A549 (cell line): ENCODE results near the gene EXOC7. TPM values are rescaled to one million over a fixed set of nuclear protein-coding genes. Genes with fewer than 3 reads are reported as not detected.

Experiments
- ATAC-seq, 2 experiments: fragments of 200-7000 bp in 1 of 2; fragments of >200 bp in 1 of 2; cut with Nextera tagmentation in 1 of 2; cut with Tn5 transposase in 1 of 2; 3 replicates each; pipeline versions ENCODE4 v1.8.0 to v1.9.1; 2018 to 2020; ENCODE audit warnings: mild to moderate bottlenecking in 1 of 2, moderate library complexity in 1 of 2
- CTCF ChIA-PET: fragments of 300-600 bp; sonication (Branson Sonifier 250); formaldehyde crosslinking; extraction: SDS; loops from one replicate; lab custom pipeline; 2021; ENCODE audit warnings: antibody characterized with exemption, inconsistent platforms; lab: Yijun Ruan, JAX
- POLR2A ChIA-PET: fragments of 350-600 bp; formaldehyde crosslinking; extraction: SDS; loops from one replicate; lab custom pipeline; 2021; ENCODE audit warnings: antibody characterized with exemption, inconsistent platforms; lab: Yijun Ruan, JAX
- DNase-seq, 2 experiments: peaks; one replicate each; pipeline versions ENCODE4 v3.0.0 to v3.0.0-alpha.2; 2011 to 2016; ENCODE audit warnings: low read depth in 1 of 2, low spot score in 1 of 2
- FAIRE-seq: peaks from 2 replicates; lab custom pipeline; 2011; peaks lifted over from hg19 to GRCh38; lab: Jason Lieb, UNC
- H3K27ac ChIP-seq, 2 experiments: fragments of >200 bp; sonication (Bioruptor Twin); formaldehyde crosslinking; 3 replicates each; pipeline ENCODE4 v1.5.1; 2016 to 2017
- H3K4me1 ChIP-seq: fragments of >200 bp; sonication (Bioruptor Twin); formaldehyde crosslinking; 3 replicates; pipeline ENCODE4 v1.6.1; 2016
- H3K4me2 ChIP-seq: fragments of >200 bp; sonication (Bioruptor Twin); formaldehyde crosslinking; 3 replicates; pipeline ENCODE4 v1.6.1; 2016
- H3K4me3 ChIP-seq: fragments of >200 bp; sonication (Bioruptor Twin); formaldehyde crosslinking; 3 replicates; pipeline ENCODE4 v1.5.1; 2016
- H3K9me3 ChIP-seq: fragments of >200 bp; sonication (Bioruptor Twin); formaldehyde crosslinking; 3 replicates; pipeline ENCODE4 v1.6.1; 2016
- BHLHE40 ChIP-seq: IDR thresholded peaks from 2 replicates; pipeline ENCODE4 v1.6.1; 2012; ENCODE audit warnings: low read depth, low read length, inconsistent platforms
- CBX2 ChIP-seq: fragments of 200-600 bp; sonication (generic); IDR thresholded peaks from 2 replicates; pipeline ENCODE4 v1.6.1; 2016; ENCODE audit warnings: low read depth, mild to moderate bottlenecking, borderline replicate concordance
- EHMT2 ChIP-seq: fragments of 200-600 bp; sonication (generic); IDR thresholded peaks from 2 replicates; pipeline ENCODE4 v1.6.1; 2016; ENCODE audit warnings: antibody characterized with exemption, low read depth, mild to moderate bottlenecking, moderate library complexity
- FOXS1 ChIP-seq: fragments of 250-450 bp; sonication (Bioruptor Pico); IDR thresholded peaks from 2 replicates; pipeline ENCODE4 v1.5.0; 2020; ENCODE audit warnings: mild to moderate bottlenecking, moderate library complexity
- KDM5A ChIP-seq: fragments of 200-600 bp; sonication (generic); IDR thresholded peaks from 2 replicates; pipeline ENCODE4 v1.6.1; 2016; ENCODE audit warnings: antibody characterized with exemption, mild to moderate bottlenecking
- MAFK ChIP-seq: fragments of 450-650 bp; IDR thresholded peaks from 2 replicates; pipeline ENCODE4 v1.6.1; 2014; ENCODE audit not compliant: partially characterized antibody
- MYC ChIP-seq: IDR thresholded peaks from 2 replicates; pipeline ENCODE4 v1.6.1; 2012; ENCODE audit warnings: mild to moderate bottlenecking, inconsistent platforms, low read length, improper control_type of control experiment, borderline replicate concordance
- PHF8 ChIP-seq: fragments of 200-600 bp; sonication (generic); IDR thresholded peaks from 2 replicates; pipeline ENCODE4 v1.6.1; 2016; ENCODE audit warnings: low read depth, mild to moderate bottlenecking, antibody characterized with exemption, moderate library complexity, borderline replicate concordance
- RAD21 ChIP-seq, 2 experiments: fragments of >200 bp in 1 of 2; sonication (Bioruptor Twin) in 1 of 2; formaldehyde crosslinking in 1 of 2; IDR thresholded peaks in 1 of 2; conservative IDR thresholded peaks in 1 of 2; 2 replicates in 1 of 2; 3 replicates in 1 of 2; pipeline ENCODE4 v1.6.1; 2012 to 2018; ENCODE audit warnings: inconsistent platforms in 1 of 2
- USF2 ChIP-seq: fragments of 450-650 bp; IDR thresholded peaks from 2 replicates; pipeline ENCODE4 v1.6.1; 2014; ENCODE audit warnings: antibody characterized with exemption
- WGBS: methylation state at CpG from one replicate; pipeline ENCODE4 v1.1.6; 2017; ENCODE audit errors: missing lambda C conversion rate; 5-methylcytosine and 5-hydroxymethylcytosine counted together
- polyA plus RNA-seq, 4 experiments: library from polyadenylated mRNA; depleted of rRNA in 3 of 4; stranded (reverse); fragments of >200 nt; fragmentation: RNase III in 1 of 4; extraction: RNeasy Plus Mini Kit Qiagen cat#74134 plus additional on column Dnase treatment in 1 of 4; gene quantifications; 2 replicates in 3 of 4; 3 replicates in 1 of 4; pipeline ENCODE4 v1.2.3, GENCODE V29; 2011 to 2017
- TF ChIP-seq, protein P1 (sequence below): IDR thresholded peaks from 2 replicates; pipeline ENCODE4 v1.6.1; 2012; ENCODE audit warnings: low read depth, borderline replicate concordance

EXOC7 gene
- polyA plus RNA-seq, 2 of the 4 experiments (the other 2 are of a cell fraction): 64.5 to 72.3 TPM

- Histone ChIP-seq H3K27ac (no peak overlapping the region), H3K4me1 (no peaks in the 10 kb centered on the region), H3K9me3 (no peaks in the 10 kb centered on the region), H3K4me2 (no peak overlapping the region), H3K4me3 (no peak overlapping the region)
- TF ChIP-seq PHF8 (no peak), MYC (no peak), KDM5A (no peak)
- DNase-seq: no peak
- POLR2A ChIA-PET: no interaction called here
- no peak for ATAC-seq
- CTCF ChIA-PET: interaction anchor here (0.7 to 1.5 kb wide), 9 partner anchors 10 to 201 kb away, joined by 3 to 5 read pairs (median 4); partner anchors contain the start of genes EXOC7 and ZACN
- 96% methylated on average over 25 of the region's 25 CpGs for WGBS
- no peak for FAIRE-seq
Observed at GRCh38 chr17:76088868-76089576, 14.6 kb downstream of the EXOC7 start.

- CTCF ChIA-PET: interaction anchor here (0.8 to 1.5 kb wide), 5 partner anchors 10 to 74 kb away, joined by 3 to 5 read pairs (median 4); partner anchors contain the start of genes EXOC7 and ZACN
Observed at GRCh38 chr17:76088041-76088867, 15.3 kb downstream of the EXOC7 start.

GRCh38 chr17:76087531-76087930, 16.1 kb downstream of the EXOC7 start:
- 91% methylated on average over 11 of the region's 11 CpGs for WGBS
- DNase-seq (no peak), ATAC-seq (no peak; a peak in 1 of 6 replicates), FAIRE-seq (no peak)
- ChIA-PET POLR2A (no interaction called here), CTCF (interaction anchor here (1.1 to 2.3 kb wide), 3 partner anchors 57 to 192 kb away, joined by 3 to 8 read pairs (median 3); no protein-coding TSS in a partner anchor)
- H3K4me3 ChIP-seq: no peak overlapping the region
- no peak overlapping the region for H3K27ac ChIP-seq
- no peaks in the 10 kb centered on the region for H3K4me1 ChIP-seq
- no peak overlapping the region for H3K4me2 ChIP-seq
- TF ChIP-seq MAFK: no peak
- TF ChIP-seq, protein P1, sequence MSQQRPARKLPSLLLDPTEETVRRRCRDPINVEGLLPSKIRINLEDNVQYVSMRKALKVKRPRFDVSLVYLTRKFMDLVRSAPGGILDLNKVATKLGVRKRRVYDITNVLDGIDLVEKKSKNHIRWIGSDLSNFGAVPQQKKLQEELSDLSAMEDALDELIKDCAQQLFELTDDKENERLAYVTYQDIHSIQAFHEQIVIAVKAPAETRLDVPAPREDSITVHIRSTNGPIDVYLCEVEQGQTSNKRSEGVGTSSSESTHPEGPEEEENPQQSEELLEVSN: no peak
- no peak for TF ChIP-seq MYC
- TF ChIP-seq FOXS1 (CRISPR knock-in tag): no peak
- H3K9me3 ChIP-seq: no peaks in the 10 kb centered on the region

More at GRCh38 chr17:76088041-76088867, 15.3 kb downstream of the EXOC7 start:
- Histone ChIP-seq H3K4me1 (no peaks in the 10 kb centered on the region), H3K4me2 (no peak overlapping the region), H3K27ac (no peak overlapping the region), H3K9me3 (no peaks in the 10 kb centered on the region), H3K4me3 (no peak overlapping the region)
- ATAC-seq (peak; percentile 35 to 79; a peak in 4 of 6 replicates), DNase-seq (no peak), FAIRE-seq (no peak)
- POLR2A ChIA-PET: no interaction called here
- WGBS: 90% methylated on average over 22 of the region's 25 CpGs
- TF ChIP-seq BHLHE40 (no peak), RAD21 (conservative IDR thresholded peaks at IDR 0.05 in 1 of 2, IDR thresholded peaks at IDR 0.05 in 1 of 2) (0 out of 5 replicates have a peak, but pooled peaks of 1 of the 2 experiments have one; percentile 6), CBX2 (no peak), USF2 (no peak)
- TF ChIP-seq, all 56 proteins: peak for 1

DNA sequence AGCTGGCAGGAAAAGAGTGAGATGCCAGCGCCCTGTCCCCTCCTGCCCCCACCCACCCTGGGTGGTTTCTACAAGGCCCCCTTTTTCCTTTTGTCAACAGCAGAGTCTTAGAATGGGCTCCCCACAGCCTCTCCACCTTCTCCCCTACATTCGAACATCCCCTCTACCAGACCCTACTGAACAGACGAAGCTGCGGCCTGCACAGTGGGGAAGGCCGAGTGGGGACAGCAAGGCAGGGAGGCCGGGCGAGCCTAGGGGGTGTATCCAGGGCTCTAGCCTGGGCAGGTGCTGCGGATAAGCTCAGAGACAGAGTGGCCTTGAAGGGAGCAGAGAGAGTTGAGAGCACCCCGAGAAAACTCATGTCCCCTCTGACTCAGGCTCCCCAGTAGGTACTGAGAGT, 17.2 kb downstream of the EXOC7 start:
- no peak for FAIRE-seq
- Histone ChIP-seq H3K9me3 (no peaks in the 10 kb centered on the region), H3K27ac (no peak overlapping the region), H3K4me1 (no peaks in the 10 kb centered on the region), H3K4me3 (no peak overlapping the region), H3K4me2 (no peak overlapping the region)
- CTCF ChIA-PET: interaction anchor here (0.6 to 2.3 kb wide), 6 partner anchors 12 to 312 kb away, joined by 3 to 8 read pairs (median 3); partner anchors contain the start of gene GALR2
- WGBS: 90% methylated on average over 9 of the region's 9 CpGs
- no peak for TF ChIP-seq EHMT2
- POLR2A ChIA-PET: no interaction called here
- no peak for DNase-seq
- ATAC-seq: no peak
